HG03097 (cell line): ENCODE measurements around the gene SERPINI1.

Experiments
- ATAC-seq: cut with Tn5 transposase; IDR thresholded peaks from one replicate; pipeline ENCODE4 v1.9.1; 2021; ENCODE audit not compliant: unreplicated experiment, low FRiP score

The SERPINI1 gene

GRCh38 chr3:167843481-167843880 is 108.0 kb downstream of the SERPINI1 start:
- ATAC-seq: peak; percentile 7

- peak; percentile 61 for ATAC-seq
Observed at GRCh38 chr3:167843886-167844285, 108.4 kb downstream of the SERPINI1 start.

GRCh38 chr3:167844528-167844927 is 109.0 kb downstream of the SERPINI1 start:
- no peak for ATAC-seq

GRCh38 chr3:167851171-167851570 is 115.7 kb downstream of the SERPINI1 start:
- no peak for ATAC-seq

- no peak for ATAC-seq
Observed at GRCh38 chr3:167851749-167852148, 116.2 kb downstream of the SERPINI1 start.

GRCh38 chr3:167852216-167852615 is 116.7 kb downstream of the SERPINI1 start:
- ATAC-seq: no peak

- ATAC-seq: no peak
Observed at GRCh38 chr3:167854063-167854462, 118.5 kb downstream of the SERPINI1 start.

- ATAC-seq: no peak
Observed at GRCh38 chr3:167854846-167855245, 119.3 kb downstream of the SERPINI1 start.

- no peak for ATAC-seq
Observed at GRCh38 chr3:167855306-167855705, 119.8 kb downstream of the SERPINI1 start.

- ATAC-seq: no peak
Observed at GRCh38 chr3:167858865-167859264, 123.3 kb downstream of the SERPINI1 start.

- ATAC-seq: no peak
Observed at GRCh38 chr3:167859610-167860009, 124.1 kb downstream of the SERPINI1 start.

GRCh38 chr3:167861649-167862048 is 126.1 kb downstream of the SERPINI1 start:
- no peak for ATAC-seq

GRCh38 chr3:167862104-167862730 is 126.7 kb downstream of the SERPINI1 start:
- ATAC-seq: no peak

GRCh38 chr3:167863811-167864551 is 128.5 kb downstream of the SERPINI1 start:
- no peak for ATAC-seq

- no peak for ATAC-seq
Observed at GRCh38 chr3:167864552-167864874, 129.0 kb downstream of the SERPINI1 start.

- no peak for ATAC-seq
Observed at GRCh38 chr3:167866331-167866730, 130.8 kb downstream of the SERPINI1 start.

- no peak for ATAC-seq
Observed at GRCh38 chr3:167867981-167868380, 132.5 kb downstream of the SERPINI1 start.

GRCh38 chr3:167870181-167870580 is 134.7 kb downstream of the SERPINI1 start:
- no peak for ATAC-seq

GRCh38 chr3:167870759-167871158 is 135.2 kb downstream of the SERPINI1 start:
- ATAC-seq: no peak

- ATAC-seq: no peak
Observed at GRCh38 chr3:167872032-167872431, 136.5 kb downstream of the SERPINI1 start.

GRCh38 chr3:167872941-167873340 is 137.4 kb downstream of the SERPINI1 start:
- ATAC-seq: no peak

GRCh38 chr3:167874671-167875372 is 139.3 kb downstream of the SERPINI1 start:
- ATAC-seq: no peak
